Mesothelial cell of epicardium (in vitro differentiated cells): ENCODE data around the gene ULBP3. TPM values are rescaled to one million over a fixed set of nuclear protein-coding genes. Genes with fewer than 3 reads are reported as not detected.

Experiments
- DNase-seq, 2 experiments: peaks; one replicate each; pipeline ENCODE4 v3.0.0; 2021; ENCODE audit warnings: low spot score in 2 of 2; ENCODE audit not compliant: unreplicated experiment in 2 of 2
- H3K27ac Mint-ChIP-seq: 2 replicates; pipeline ENCODE4 v1.8.0; 2021; ENCODE audit warnings: mixed read lengths
- H3K27me3 Mint-ChIP-seq: 2 replicates; pipeline ENCODE4 v1.8.0; 2021; ENCODE audit warnings: low read depth, mixed read lengths
- H3K36me3 Mint-ChIP-seq: 2 replicates; pipeline ENCODE4 v1.8.0; 2021; ENCODE audit warnings: mixed read lengths
- H3K4me1 Mint-ChIP-seq: 2 replicates; pipeline ENCODE4 v1.8.0; 2021; ENCODE audit warnings: mixed read lengths
- H3K4me3 Mint-ChIP-seq: 2 replicates; pipeline ENCODE4 v1.8.0; 2021; ENCODE audit warnings: mild to moderate bottlenecking, moderate library complexity, mixed read lengths
- H3K9me3 Mint-ChIP-seq: 2 replicates; pipeline ENCODE4 v1.8.0; 2021; ENCODE audit warnings: mixed read lengths
- total RNA-seq: library from RNA; stranded (reverse); gene quantifications from 3 replicates; pipeline ENCODE4 v1.2.1, GENCODE V29; 2021
- TF ChIP-seq, protein P1 (sequence below): fragments of 200-600 bp; sonication (generic); IDR thresholded peaks from one replicate; pipeline ENCODE4 v1.5.0; 2021; ENCODE audit warnings: antibody characterized with exemption; ENCODE audit not compliant: unreplicated experiment

ULBP3 gene
- total RNA-seq, 1 donor from 2014 or later: 4.3 TPM

DNA sequence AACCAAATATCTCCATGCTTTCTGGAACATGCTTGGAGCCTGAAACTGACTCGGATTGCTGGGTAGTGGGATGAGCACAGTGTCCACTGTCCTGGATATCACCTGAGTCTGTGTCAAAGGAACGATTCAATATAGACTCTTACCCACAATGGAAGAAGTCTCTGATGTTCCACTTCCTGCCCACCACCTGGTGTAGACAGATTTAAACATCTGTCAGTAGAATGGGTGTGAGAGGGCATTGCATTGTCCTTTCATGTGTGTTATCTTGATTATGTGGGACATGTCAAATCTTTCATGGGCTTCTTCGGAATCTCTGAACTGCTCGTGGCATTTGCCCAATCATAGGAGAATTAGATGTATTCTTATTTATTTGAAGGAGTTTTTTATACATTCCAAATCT lies 20.8 kb downstream of the ULBP3 start:
- Mint-ChIP-seq H3K9me3 (no peaks in the 10 kb centered on the region), H3K27ac (no peak overlapping the region), H3K4me3 (no peak overlapping the region), H3K36me3 (no peaks in the 10 kb centered on the region), H3K4me1 (no peaks in the 10 kb centered on the region), H3K27me3 (peaks cover 79% of the 10 kb centered on the region)
- DNase-seq: no peak
- TF ChIP-seq, protein P1, sequence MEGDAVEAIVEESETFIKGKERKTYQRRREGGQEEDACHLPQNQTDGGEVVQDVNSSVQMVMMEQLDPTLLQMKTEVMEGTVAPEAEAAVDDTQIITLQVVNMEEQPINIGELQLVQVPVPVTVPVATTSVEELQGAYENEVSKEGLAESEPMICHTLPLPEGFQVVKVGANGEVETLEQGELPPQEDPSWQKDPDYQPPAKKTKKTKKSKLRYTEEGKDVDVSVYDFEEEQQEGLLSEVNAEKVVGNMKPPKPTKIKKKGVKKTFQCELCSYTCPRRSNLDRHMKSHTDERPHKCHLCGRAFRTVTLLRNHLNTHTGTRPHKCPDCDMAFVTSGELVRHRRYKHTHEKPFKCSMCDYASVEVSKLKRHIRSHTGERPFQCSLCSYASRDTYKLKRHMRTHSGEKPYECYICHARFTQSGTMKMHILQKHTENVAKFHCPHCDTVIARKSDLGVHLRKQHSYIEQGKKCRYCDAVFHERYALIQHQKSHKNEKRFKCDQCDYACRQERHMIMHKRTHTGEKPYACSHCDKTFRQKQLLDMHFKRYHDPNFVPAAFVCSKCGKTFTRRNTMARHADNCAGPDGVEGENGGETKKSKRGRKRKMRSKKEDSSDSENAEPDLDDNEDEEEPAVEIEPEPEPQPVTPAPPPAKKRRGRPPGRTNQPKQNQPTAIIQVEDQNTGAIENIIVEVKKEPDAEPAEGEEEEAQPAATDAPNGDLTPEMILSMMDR: no peak

DNA sequence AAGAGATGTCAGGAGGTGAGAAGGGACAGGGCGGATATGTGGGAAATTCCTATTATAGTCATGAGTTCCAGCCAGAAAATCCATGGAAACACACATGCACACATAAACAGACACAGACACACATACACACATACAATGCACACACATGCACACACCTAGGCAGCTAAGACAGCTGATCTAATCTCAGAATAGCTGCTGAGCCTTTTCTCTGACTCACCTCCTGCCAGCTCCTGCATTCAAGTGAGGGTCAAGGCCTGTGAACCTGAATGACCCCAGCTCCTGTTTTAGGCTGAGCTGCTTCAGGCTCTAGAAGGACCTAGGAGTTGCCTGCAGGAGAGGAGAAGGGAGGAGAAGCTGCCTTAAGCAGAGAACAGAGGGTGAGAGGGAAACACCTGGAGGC lies 22.0 kb downstream of the ULBP3 start:
- Mint-ChIP-seq H3K27me3 (peaks cover 79% of the 10 kb centered on the region), H3K9me3 (no peaks in the 10 kb centered on the region)
- DNase-seq: no peak

DNA sequence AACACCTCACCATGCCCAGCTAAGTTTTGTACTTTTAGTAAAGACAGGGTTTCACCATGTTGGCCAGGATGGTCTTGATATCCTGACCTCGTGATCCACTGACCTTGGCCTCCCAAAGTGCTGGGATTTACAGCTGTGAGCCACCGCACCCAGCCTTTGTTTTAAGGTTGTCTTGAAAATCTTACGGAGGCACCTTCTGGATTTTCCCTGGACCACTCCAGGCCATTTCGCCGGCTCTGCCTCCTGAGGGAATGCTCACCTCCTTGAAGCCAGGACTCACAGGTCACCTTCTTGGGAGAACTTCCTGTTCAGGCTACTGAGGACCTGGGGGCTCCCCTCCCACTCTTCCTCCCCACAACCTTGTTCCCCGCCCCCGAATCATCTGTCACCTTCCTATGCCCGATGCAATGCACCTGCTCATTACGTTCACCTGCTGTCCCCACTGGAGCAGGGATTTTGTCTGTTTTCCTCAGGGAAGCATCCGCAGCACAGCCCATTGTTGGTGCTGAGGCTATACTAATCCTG lies 24.2 kb downstream of the ULBP3 start:
- Mint-ChIP-seq H3K9me3 (no peaks in the 10 kb centered on the region), H3K27me3 (peaks cover 82% of the 10 kb centered on the region), H3K36me3 (no peaks in the 10 kb centered on the region), H3K4me1 (no peaks in the 10 kb centered on the region), H3K4me3 (no peak overlapping the region), H3K27ac (no peak overlapping the region)
- DNase-seq: no peak
- TF ChIP-seq, protein P1: no peak

More for the DNA sequence above, 22.0 kb downstream of the ULBP3 start:
- H3K27ac Mint-ChIP-seq: no peak overlapping the region
- H3K4me1 Mint-ChIP-seq: no peaks in the 10 kb centered on the region
- no peak overlapping the region for H3K4me3 Mint-ChIP-seq
- H3K36me3 Mint-ChIP-seq: no peaks in the 10 kb centered on the region
- TF ChIP-seq, protein P1: no peak

DNA sequence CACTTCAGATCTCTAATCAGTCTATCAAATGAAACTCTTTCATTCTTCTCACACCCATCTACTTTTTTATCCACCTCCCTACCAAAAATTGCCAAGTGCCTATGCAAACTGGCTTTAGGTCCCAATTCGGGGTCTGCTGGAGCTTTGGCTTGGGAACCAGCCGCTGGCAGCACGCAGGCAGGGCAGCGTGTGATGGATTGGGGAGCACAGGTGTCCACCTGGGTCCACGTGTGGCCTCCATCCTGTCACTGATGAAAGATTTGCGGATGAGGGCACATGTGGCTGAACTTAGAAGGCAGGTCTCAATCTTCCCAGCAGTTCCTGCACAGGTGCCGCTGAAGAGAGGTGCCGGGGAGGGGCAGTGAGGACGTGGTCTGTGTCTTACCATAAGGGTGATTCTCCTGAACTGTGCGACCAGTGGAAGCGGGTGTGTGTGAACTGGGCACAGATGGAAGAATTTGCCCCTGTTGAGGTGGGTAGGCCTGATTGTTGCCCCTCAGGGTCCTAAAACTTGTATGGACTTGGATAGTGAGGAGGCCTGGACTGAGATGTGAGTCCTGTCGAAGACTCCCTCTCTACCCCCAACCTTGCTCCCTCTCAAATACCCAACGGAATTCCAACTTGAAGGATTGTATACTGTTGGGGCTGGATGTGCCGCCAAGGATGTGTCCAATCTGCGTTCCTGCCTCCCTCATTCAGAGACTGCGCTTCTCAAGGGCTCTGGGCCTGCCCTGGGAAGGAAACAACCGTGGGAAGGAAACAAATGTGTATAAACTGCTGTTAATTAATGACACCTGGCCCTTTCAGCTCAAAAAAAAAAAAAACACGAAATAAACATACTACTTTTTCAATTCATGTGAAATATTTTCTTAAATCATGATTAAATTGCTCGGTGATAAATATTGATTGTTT lies 25.2 kb downstream of the ULBP3 start:
- H3K4me3 Mint-ChIP-seq: no peak overlapping the region
- no peaks in the 10 kb centered on the region for H3K9me3 Mint-ChIP-seq
- H3K36me3 Mint-ChIP-seq: no peaks in the 10 kb centered on the region
- TF ChIP-seq, protein P1: no peak
- no peak for DNase-seq
- no peaks in the 10 kb centered on the region for H3K4me1 Mint-ChIP-seq
- no peak overlapping the region for H3K27ac Mint-ChIP-seq
- peaks cover 88% of the 10 kb centered on the region for H3K27me3 Mint-ChIP-seq

- Mint-ChIP-seq H3K36me3 (no peaks in the 10 kb centered on the region), H3K27ac (no peak overlapping the region), H3K4me1 (peaks cover under 1% of the 10 kb centered on the region), H3K9me3 (no peaks in the 10 kb centered on the region), H3K4me3 (no peak overlapping the region), H3K27me3 (peaks cover 91% of the 10 kb centered on the region)
- TF ChIP-seq, protein P1: no peak
- no peak for DNase-seq
Observed at GRCh38 chr6:150043096-150043495, 25.8 kb downstream of the ULBP3 start.
